ENCODE results near the gene USO1.
"Not testable (repeated sequence)": the region's sequence is repeated elsewhere in the genome, so short reads cannot be mapped to it uniquely, and the experiment has no call there.

USO1 gene

DNA sequence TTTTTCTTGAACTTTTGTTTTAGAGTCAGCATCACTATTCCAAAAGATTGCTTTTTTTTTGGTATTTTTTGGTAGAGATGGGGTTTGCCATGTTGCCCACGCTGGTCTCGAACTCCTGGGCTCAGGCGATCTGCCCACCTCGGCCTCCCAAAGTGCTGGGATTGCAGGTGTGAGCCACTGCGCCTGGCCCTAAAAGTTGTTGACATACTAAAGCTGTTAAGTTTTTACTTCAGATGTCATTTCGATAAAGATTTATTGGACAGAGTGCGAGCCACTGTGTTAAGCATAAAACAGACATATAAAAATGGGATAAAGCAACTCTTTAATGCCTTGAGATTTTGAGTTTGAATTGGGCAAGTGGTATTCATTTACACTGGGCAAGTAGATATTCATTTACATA lies 28.3 kb downstream of the USO1 start:
- DNase-seq (ENCODE audit: low spot score), result no peak

DNA sequence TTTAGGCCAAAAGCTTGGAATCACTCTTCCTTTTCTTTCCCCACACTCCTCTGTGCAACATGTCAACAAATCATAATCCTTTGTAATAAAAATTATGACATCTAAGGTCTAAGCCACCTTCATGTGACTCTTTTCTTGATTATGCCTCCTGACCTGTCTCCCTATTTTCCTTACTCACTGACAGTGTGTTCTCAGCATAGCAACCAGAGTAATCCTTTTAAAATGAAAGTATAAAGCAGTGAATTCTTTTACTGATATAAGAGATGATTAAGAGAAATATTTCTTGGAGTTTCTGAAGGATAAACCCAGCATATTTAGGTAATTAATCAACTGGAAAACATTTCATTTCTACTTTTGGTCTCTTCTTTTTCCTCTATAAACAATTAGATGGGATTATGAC lies 44.7 kb downstream of the USO1 start:
- DNase-seq (ENCODE audit: low spot score), result no peak

DNA sequence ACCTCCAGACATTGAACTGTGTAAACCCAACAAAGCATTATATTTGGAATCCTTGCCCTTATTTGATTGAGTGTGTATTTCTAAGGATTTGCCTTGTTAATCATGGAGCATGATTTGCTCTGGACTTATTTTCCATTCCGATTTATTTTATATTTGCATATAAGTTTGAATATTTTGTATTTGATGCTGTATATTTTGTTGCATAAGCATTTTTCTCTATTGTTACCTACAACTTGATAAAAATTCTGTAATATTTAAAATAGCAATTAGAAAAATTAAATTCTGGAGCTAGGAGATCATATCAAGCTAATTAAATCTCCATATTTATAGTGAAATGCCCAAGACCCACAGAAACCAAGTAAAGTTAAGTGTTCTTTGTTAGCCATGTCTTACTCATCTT lies 47.2 kb downstream of the USO1 start:
- no peak for DNase-seq (ENCODE audit: low spot score)

DNA sequence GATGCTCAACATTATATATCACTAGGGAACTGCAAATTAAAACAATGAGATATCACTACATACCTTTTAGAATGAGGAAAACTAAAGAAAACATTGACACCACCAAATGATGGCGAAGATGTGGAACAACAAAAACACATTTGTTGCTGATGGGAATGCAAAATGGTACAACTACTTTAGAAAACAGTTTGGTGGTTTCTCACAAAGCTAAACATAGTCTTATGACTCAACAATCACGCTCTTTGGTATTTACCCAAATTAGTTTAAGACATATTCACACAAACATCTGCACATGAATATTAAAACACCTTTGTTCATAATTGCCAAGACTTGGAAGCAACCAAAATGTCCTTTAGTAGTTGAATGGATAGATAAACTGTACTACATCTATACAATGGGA lies 53.2 kb downstream of the USO1 start:
- DNase-seq (ENCODE audit: low spot score), result no peak

DNA sequence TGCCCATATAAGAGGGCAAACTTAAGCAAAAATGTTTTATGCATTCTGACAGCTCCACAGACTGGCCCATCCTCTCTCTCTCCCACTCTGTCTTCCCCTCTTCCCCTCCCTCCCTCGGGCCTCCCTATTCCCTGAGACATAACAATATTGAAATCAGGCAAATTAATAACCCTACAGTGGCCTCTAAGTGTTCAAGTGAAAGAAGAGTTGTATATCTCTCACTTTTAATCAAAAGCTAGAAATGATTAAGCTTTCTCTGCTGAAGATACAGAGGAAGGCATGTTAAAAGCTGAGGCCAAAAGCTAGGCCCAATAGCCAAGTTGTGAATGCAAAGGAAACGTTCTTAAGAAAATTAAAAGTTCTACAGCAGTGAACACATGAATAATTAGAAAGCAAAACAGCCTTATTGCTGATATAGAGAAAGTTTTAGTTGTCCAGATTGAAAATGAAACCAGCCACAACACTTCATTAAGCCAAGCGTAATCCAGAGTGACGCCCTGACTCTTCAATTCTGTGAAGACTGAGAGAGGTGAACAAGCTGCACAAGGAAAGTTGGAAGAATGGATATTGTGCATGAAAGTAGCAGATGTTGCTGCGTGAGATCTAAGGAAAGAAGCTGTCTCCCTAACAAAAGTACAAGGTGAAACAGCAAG lies 54.9 kb downstream of the USO1 start:
- DNase-seq (ENCODE audit: low spot score), result no peak

DNA sequence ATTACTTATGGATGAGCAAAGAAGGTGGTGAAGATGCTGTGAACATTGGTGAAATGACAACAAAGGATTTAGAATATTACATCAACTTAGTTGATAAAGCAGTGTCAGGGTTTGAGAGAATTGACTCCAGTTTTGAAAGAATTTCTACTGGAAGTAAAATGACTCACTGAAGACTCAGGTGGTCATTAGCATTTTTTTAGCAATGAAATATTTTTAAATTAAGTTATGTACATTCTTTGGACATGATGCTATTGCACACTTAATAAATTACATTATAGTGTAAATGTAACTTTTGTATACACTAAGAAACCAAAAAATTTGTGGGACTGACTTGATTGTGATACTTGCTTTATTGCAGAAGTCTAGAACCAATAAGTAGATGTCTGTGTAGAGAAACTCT lies 56.9 kb downstream of the USO1 start:
- DNase-seq (ENCODE audit: low spot score), result no peak

DNA sequence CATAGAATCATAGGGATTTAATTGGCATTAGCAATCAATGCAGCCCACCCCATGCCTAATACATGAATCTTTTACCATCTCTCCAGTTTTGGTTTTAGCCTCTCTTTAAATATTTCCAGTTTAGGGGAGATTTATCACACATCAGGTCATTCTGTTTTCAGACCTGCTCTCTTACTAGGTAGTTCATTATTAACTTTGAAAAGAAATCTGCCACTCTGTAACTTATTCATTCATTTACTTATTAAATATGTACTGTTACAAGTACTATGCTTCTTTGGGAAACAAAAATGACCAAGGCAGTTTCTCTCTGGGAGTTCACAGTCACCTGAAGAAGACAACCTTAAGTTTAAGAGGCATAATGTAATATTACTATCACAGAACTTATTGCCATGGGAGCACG lies 62.1 kb downstream of the USO1 start:
- DNase-seq (ENCODE audit: low spot score), result no peak

DNA sequence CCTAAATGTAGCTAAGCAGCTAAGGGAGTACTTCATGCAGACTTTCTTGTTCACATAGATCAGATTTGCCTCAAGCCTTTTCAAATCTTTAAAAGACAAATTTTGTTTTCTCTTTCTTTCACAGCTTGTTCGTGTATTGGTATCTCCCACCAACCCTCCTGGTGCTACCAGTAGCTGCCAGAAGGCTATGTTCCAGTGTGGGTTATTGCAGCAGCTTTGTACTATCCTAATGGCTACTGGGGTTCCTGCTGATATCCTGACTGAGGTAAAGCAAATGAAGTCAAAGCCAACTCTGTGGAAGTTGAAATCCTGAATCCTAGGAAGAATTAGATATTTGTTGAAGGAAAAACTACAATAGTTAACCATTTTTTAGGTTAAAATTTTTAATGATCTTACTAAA lies 62.6 kb downstream of the USO1 start:
- DNase-seq (ENCODE audit: low spot score), result no peak

DNA sequence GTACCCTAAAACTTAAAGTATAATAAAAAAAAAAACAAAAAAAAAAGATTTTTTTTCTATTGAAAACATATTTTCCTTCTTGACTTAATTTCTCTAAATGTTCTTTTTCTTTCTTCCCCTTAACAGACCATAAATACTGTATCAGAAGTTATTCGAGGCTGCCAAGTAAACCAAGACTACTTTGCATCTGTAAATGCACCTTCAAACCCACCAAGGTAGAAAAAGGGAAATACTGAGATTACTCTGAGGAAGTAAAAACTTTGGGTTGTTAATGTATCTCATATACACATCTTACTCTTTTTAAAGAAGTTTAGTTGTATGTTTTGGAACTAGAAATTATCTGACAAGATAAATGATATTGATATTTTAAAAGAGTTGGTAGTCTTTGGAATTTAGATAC lies 65.6 kb downstream of the USO1 start:
- DNase-seq (ENCODE audit: low spot score), result no peak

DNA sequence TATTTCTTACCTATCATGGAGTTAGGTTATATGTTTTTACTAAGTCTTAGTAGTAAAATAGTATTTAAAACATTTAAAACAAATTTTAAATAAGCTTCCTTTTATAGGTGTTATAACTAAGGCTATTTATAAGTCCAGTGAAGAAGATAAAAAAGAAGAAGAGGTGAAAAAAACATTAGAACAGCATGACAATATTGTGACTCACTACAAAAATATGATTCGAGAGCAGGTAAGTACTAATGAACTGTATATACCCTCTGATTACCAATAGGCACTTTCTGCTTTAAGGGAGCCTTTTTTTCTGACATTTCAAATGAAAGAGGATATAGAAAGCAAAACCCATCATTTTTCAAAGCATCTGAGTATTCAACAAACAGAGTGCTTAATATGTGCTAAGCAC lies 76.6 kb downstream of the USO1 start:
- no peak for DNase-seq (ENCODE audit: low spot score)

DNA sequence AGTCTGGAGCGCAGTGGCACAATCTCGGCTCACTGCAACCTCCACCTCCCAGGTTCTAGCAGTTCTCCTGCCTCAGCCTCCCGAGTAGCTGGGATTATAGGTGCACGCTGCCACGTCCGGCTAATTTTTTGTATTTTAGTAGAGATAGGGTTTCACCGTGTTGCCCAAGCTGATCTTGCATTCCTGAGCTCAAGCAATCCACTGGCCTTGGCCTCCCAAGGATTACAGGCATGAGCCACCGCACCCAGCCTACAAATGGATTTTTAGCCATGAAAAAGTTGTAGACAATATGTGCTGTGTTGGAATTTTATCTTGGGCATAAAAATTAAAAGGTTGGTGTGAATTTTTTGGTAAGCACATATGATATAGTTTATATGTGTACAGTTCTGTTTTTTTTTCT lies 81.7 kb downstream of the USO1 start:
- not testable (repeated sequence) for DNase-seq (ENCODE audit: low spot score)

DNA sequence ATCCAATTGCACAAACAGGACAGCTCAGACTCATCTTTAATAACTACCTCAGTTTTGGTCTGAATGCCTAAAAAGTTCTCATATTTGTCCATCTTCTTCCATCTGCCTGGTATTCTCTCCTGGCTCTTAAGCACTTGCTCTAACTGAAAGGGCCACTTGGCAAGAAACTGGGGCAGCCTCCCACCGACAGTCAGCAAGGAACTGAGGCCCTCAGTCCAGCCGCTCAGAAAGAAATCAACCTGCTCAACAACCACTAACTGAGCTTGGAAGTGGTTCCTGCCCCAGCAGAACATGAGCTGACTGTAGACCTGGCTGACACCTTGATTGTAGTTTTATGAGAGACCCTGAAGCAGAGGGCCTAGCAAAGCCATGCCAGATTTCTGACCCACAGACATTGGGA lies 93.5 kb downstream of the USO1 start:
- no peak for DNase-seq (ENCODE audit: low spot score)

DNA sequence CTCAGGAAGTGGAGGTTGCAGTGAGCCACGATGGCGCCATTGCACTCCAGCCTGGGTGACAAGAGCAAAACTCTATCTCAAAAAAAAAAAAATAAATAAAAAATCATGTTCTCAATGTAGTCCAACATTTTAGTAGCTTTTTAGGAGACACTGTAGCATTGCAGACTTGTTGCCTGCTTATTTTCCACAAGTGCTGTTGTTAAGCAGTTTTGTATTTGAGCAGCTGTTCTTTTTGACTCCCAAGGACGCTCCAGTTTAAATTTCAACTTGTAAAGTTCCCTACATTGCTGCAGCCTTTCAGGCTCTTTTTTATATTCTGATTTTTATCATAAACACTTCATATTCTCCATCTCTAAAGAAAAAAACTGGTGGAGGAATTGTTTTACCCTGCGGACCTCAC lies 94.7 kb downstream of the USO1 start:
- no peak for DNase-seq (ENCODE audit: low spot score)

DNA sequence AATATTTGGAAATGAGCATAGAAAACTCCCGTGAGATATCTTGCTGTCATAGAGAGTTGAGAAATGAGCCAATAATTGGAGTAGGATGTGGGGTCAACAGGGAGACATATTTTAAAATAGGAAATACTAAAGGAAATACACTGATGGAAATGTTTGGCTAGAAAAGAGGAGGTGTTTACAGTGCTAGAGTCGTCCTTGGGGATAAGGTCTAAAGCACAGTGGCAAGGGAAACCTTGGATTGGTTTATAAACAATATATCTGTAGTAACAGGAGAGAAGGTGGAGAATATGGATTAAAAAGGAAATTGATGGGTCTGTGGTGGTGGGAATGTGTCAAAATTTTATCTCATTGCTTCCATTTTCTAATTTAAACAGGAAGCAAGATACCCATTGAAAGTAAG lies 95.8 kb downstream of the USO1 start:
- DNase-seq (ENCODE audit: low spot score), result no peak

DNA sequence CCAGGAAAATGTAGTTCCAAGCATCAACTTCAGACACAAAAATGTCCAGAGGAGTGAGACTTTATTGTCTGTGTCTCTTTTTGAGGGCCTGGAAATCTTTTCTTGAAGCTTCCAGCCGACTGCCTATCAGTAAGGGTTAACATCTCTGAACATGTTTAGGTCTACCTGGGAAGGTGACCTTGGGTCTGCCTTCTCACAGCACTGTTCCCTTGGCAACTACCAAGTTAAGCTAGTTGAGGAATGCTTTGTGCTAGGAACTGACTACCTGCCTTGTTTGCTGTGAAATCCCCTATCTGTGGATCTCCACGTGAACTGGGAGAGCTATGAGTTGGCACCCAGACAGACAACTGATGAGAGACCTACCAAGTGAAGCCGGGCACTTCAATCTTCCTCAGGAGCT lies 96.3 kb downstream of the USO1 start:
- no peak for DNase-seq (ENCODE audit: low spot score)

DNA sequence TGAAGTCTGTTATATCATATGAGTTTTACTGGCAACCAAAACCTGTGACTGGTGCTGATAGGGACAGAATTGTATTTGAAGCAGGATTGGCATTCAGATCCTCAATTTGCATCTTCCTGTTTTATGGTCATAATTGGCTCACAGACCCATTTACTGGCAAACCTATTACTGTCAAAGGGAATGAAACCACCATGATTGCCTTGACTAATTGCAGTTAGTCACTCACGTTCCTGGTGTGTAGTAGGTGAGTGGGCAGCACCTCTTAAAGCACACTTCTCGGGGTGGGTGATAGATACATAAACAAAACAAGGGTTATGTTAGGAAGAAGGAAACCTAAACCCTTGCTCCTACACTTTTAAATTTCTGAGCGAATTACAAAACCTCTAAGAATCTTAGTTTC lies 96.8 kb downstream of the USO1 start:
- no peak for DNase-seq (ENCODE audit: low spot score)

DNA sequence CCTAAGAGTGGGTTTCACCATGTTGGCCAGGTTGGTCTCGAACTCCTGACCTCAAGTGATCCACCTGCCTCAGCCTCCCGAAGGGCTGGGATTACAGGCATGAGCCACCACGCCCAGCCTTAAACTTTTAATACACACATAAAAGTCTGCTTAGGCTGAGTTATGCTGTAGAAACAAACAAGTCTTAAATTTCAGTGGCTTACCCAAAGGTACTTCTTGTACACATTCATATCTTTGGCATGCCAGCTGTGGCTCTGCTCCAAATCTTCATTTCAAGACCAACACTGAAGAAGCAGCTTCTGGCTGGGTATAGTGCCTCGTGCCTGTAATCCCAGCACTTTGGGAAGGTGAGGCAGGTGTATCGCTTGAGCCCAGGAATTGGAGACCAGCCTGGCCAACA lies 97.6 kb downstream of the USO1 start:
- no peak for DNase-seq (ENCODE audit: low spot score)

DNA sequence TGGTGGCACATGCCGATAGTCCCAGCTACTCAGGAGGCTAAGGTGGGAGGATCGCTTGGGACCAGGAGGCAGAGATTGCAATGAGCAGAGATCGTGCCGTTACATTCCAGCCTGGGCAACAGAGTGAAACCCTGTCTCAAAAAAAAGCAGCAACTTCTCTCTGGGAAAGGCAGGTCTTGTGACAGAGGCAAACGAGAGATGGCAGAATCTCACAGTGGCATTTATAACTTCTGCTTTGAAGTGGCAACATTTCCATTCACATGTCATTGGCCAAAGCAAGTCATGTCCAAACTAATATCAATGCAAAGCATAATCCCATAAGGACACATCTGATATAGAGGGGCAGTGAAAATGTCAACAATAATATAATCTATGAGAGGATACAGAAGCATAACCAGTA lies 98.0 kb downstream of the USO1 start:
- DNase-seq (ENCODE audit: low spot score), result no peak

DNA sequence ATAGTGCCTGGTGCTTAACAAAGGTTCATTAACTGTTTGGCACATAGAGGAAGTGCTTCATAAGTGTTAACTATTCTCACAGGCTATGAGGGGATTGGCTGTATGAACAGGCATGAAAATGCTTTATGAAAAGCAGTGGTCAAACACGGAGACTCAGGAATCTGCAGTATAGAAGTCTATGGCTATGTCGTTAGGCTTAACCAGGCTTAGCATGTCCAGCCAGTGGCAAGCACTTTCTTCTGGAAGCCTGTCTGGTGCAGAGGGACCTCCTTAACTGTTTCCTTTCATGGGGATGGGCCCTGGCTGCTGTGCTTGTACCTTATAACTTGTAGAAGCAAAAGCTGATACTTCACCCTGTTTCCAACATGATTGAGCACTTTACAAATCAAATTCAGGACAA lies 99.4 kb downstream of the USO1 start:
- no peak for DNase-seq (ENCODE audit: low spot score)

DNA sequence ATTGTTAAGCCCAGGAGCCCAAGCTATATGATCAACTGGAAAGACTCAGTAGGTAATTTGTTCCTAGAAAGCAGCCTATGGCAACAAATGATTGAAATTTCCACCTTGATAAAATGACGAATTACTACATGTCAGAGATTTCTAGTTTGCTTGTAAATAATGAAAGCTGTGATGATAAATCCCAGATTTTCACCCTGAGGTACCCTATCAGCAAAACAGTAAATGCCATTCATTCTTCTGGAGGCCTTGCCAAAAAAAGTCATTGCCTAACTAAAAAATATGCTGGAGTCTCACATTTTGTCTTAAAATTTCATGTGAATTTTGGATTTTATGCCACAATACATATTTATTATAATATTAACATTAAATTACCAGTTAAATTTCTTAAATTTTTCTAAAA lies 106.5 kb downstream of the USO1 start:
- no peak for DNase-seq (ENCODE audit: low spot score)

DNA sequence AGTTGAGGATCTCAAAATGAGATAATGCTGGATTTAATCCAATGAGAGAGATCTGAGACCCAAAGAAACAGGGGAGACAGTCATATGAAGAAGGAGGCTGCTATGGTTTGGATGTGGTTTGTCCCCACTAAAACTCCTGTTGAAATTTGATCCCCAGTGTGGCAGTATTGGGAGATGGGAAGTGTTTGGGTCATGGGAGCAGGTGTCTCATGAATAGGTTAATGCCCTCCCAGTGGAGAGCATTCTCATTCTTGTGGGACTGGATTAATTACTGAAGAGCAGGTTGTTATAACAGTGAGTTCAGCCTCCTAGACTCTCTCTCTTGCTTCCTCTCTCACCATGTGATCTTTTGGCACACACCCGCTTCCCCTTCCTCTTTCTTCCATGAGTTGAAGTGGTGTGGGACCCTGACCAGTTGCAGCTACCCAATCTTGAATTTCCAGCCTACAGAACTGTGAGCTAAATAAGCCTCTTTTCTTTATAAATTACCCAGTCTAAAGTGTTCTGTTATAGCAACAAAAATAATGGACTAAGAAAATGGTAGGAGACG lies 107.6 kb downstream of the USO1 start:
- no peak for DNase-seq (ENCODE audit: low spot score)

DNA sequence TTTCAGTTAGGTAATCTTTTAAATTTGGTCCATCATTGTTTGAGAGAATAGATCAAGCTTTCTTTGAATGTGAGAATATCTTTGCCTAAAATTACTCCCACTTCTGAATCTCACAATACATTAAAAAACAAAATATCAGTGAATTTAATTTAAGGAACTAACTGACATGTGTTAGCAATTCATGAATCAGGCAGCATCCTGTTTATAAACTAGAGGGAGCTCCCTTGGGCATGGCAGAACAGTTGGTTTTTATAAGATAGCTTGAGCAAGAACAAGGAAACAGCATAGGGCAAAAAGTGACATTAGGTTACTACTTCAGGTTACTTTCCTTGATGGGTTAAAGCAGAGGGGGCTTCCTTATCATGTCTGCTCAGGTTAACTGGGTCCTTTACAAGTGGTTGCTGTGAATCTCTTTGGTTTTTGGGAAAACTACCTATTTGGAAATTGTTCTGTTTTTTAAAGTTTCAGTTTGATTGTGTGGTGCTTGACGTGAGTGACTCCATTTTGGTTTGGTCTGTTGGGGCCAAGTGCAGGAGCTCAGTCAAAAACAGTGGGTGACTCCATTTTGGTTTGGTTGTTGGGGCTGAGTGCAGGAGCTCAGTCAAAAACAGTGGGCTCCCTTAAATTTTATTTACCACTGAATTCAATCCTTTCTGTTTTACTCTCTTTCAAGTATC lies 109.9 kb downstream of the USO1 start:
- DNase-seq (ENCODE audit: low spot score), result no peak

DNA sequence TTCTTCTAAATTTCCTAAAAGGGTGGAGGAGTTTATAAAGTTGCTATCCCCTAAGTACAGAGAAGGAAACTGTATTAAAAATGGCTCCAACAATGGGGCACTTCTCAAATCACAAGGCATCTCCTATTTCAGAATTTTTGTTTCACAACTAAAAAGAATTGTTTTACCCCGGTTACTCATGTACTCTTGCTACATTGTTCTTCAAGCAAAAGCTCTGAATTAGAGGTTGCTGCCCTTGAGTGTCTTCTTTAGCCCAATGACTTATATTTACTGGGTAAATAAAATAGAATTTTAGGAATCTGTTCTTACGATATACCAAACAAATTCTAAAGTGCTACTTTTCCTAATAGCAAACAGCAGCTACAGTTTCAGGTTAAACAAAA lies 110.4 kb downstream of the USO1 start:
- DNase-seq (ENCODE audit: low spot score), result no peak
